SU-DHL-6 (cell line): Measurements from ENCODE around the gene ZNF891.

ENCODE experiments used
- CTCF ChIP-seq: fragments of 200-600 bp; sonication (generic); IDR thresholded peaks from one replicate; pipeline ENCODE4 v1.5.1; 2017; ENCODE audit warnings: antibody characterized with exemption, mild to moderate bottlenecking, low read length, moderate library complexity; ENCODE audit not compliant: insufficient read depth, poor library complexity, severe bottlenecking
- EZH2phosphoT487 ChIP-seq: fragments of 200-600 bp; sonication (generic), shearing (Covaris generic); conservative IDR thresholded peaks from 2 replicates; pipeline ENCODE4 v1.6.1; 2018; ENCODE audit warnings: mild to moderate bottlenecking, antibody characterized with exemption, low read length, moderate library complexity, mixed read lengths

GRCh38 chr12:133156125-133156690 lies 26.1 kb upstream of the ZNF891 start:
- TF ChIP-seq CTCF (no peak), EZH2phosphoT487 (no peak)
